ENCODE measurements around the gene CAMK4.

The CAMK4 gene

GRCh38 chr5:111223787-111224560, at the start of gene CAMK4:
Gene CAMK4, plus strand, starts transcription at chr5:111224384. Its CDS starts 100 bp downstream, at chr5:111224484.
- DNase-seq = no peak

- no peak for DNase-seq
These were observed 41.1 kb upstream of the CAMK4 start for GRCh38 chr5:111183064-111183463.

DNA sequence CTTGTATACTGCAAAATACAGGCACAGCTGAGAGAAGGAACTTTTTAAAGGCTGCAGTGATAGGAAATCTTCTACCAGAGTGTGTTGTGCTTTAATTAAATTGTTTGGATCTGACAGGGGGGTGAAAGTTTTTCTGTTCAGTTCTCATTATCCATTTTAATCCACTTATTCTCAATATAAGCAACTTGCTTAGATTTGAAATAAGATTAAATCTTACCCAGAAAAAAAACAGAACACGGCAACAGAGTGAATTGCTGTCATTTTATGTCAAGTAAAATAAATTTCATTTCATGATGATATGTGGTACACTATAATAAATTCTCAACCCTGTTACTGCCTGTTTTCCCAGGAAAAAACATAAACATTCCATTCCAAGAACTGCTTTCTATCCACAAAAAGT, 37.1 kb upstream of the CAMK4 start:
- DNase-seq = no peak

- DNase-seq = no peak
These were observed 30.1 kb upstream of the CAMK4 start for GRCh38 chr5:111194053-111194452.

- DNase-seq = no peak
These were observed 29.3 kb upstream of the CAMK4 start for GRCh38 chr5:111194925-111195324.

DNA sequence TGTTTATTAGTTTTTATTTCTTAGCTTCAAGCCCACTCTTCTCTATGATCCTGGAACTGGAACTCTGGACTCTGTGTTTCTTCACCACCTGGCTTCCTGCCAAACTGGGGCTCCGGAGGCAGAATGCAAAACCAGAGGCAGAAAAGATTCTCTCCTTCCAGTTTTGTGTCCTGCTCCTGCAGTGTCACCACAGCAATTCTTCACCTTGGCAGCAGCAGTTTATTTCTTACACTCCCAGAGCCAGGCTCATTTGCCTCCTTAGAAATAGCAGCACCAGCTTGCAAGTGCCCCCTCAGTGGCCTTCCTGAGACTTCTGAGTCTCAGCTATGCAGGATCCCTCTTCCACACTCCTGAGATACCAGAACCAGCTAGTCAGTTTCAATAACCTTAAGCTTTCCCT, 26.7 kb upstream of the CAMK4 start:
- DNase-seq = peak; percentile 5

- DNase-seq = no peak
These were observed 25.8 kb upstream of the CAMK4 start for GRCh38 chr5:111198281-111198966.

GRCh38 chr5:111200828-111201227, 23.4 kb upstream of the CAMK4 start:
- DNase-seq = no peak

GRCh38 chr5:111201705-111202104, 22.5 kb upstream of the CAMK4 start:
- DNase-seq = no peak

DNA sequence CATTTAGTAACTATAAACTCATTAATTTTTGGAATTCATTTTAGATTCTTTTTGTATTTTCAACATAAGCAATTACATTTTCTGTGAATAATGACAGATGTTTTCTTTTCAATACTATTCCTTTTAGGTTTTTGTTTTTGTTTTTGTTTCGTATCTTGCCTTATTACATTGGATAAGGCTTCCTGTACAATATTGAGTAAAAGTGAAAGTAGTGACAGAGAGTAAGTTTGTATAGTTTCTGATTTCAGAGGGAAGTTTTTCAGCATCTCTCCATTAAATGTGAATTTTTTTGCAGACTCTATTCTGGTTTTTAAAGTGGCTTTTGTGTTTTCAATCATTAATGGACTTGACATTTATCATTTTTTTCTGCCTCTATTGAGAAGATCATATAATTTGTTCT, 12.8 kb upstream of the CAMK4 start:
- DNase-seq = no peak

DNA sequence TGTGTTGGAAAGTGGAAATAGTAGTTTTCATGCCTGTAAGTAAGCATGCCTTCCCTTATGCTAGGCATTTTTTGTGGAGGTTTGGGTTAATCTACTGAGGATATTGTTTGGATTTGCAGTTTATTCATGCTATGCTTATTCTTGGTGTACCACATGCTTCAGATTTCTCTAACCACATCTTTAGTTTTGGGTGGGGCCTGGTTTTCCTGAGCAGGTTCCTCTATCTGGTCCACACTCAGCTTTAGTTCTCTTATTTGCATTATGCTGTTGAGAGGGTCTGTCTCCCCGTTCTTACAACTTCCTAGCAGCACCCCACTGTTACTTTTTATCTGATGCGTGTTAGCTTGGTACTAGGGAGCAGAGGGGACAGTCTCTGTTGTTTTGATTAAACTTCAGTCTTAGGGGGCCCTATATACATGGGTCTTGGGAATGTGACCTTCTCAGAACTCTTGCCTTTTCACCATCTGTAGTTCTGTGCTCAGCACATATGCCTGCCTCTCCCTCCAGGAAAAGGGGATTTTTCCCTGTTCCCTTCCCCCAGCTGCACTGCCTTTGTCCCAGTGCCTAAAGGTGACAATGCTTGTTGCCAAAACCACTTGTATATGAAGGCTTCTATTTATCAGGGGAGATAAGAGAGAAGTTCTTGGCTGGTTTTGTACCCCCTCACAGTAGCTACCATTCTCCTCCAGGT, 10.0 kb upstream of the CAMK4 start:
- no peak for DNase-seq

GRCh38 chr5:111215971-111216370, 8.2 kb upstream of the CAMK4 start:
- DNase-seq = no peak

- no peak for DNase-seq
These were observed 3.0 kb upstream of the CAMK4 start for GRCh38 chr5:111221139-111221538.

GRCh38 chr5:111223101-111223786, 940 bp upstream of the CAMK4 start:
- no peak for DNase-seq

DNA sequence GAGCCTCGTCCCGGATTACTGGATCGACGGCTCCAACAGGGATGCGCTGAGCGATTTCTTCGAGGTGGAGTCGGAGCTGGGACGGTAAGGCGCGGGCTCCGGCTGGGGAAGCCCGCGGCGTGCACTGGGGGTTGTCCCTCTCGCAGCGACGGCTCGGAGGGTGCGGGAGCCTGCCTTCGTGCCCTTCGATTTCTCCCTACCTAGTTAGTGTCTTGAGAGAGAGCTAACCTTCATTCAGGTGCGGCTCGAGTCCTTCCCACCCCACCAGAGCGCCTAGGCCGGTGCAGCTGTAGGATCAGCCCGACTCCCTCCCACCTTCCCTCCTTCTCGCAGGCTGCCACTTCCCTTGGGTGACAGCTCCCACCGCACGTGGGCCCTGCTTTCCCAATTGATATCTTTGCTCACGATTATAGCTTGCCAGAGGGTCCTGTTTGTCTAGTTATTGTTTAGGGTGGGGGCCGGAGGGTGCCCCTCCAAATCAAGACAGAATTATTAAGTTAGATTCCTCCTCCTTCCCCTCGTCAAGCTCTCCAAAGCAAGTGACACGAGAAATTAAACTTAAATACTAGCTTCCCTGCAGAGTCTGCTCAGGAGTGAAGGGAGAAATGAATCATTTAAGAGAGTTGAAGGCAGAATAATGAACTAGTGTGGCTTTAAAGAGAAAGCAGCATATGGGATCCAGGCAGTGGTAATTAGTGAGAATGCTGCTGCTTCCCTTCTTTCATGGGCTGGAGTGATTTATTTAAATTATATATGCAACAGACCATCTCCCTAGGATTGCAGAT, 569 bp downstream of the CAMK4 start:
- no peak for DNase-seq

GRCh38 chr5:111225926-111226325, 1.7 kb downstream of the CAMK4 start:
- no peak for DNase-seq

DNA sequence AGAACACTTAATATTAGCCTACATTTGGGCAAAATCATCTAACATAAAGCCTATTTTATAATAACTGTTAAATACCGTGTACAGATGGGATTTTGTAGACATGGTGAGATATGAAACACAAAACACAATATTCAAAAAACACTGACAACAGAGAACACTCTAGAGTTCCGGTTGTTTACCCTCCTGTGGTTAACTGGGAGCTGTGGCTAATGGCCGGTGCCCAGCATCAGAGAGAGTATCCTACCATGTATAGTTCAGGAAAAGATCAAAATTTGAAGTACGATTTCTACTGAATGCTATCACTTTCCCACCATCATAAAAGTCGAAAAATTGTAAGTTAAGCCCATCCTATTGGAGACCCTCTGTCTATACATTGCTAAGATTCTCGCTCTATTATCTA, 2.4 kb downstream of the CAMK4 start:
- DNase-seq = no peak

- DNase-seq = no peak
These were observed 3.1 kb downstream of the CAMK4 start for GRCh38 chr5:111227226-111227782.

DNA sequence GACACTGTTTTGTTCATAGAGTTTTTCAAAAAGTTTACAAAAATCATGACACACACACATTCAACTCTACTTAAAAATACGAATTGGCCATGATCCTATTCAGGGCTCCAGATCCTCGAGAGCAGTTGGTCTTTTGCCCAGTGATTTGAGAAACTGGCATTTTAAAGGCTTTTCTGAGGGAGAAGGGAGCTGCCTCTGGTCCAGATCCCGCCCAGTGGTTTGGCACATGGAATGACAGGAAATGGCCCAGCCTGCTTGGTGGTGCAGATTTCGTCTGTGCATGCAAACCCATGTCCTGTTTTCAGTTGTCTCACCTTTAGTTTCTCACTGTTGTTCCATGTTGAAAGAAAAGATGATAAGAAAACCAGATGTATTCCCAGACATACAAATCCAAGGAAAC, 3.6 kb downstream of the CAMK4 start:
- no peak for DNase-seq

- no peak for DNase-seq
These were observed 4.5 kb downstream of the CAMK4 start for GRCh38 chr5:111228520-111229220.

- no peak for DNase-seq
These were observed 5.1 kb downstream of the CAMK4 start for GRCh38 chr5:111229221-111229835.

All from OCI-M1 (cell line).